ENCODE data around the gene AGBL3.

The AGBL3 gene

GRCh38 chr7:135152442-135152841, 166.1 kb downstream of the AGBL3 start:
- DNase-seq (ENCODE audit: insufficient read length, low spot score) (no peak), FAIRE-seq (no peak)
- TF ChIP-seq CTCF (IDR thresholded peaks at IDR 0.05; ENCODE audit: insufficient read depth, missing control alignments) = no peak

GRCh38 chr7:135154734-135155133, 168.4 kb downstream of the AGBL3 start:
- TF ChIP-seq CTCF (IDR thresholded peaks at IDR 0.05; ENCODE audit: insufficient read depth, missing control alignments) = no peak
- FAIRE-seq = no peak

GRCh38 chr7:135156290-135156689, 170.0 kb downstream of the AGBL3 start:
- no peak for DNase-seq (ENCODE audit: insufficient read length, low spot score)
- no peak for FAIRE-seq
- no peak for TF ChIP-seq CTCF (IDR thresholded peaks at IDR 0.05; ENCODE audit: insufficient read depth, missing control alignments)

More at GRCh38 chr7:135154734-135155133, 168.4 kb downstream of the AGBL3 start:
- no peak for DNase-seq (ENCODE audit: insufficient read length, low spot score)

DNA sequence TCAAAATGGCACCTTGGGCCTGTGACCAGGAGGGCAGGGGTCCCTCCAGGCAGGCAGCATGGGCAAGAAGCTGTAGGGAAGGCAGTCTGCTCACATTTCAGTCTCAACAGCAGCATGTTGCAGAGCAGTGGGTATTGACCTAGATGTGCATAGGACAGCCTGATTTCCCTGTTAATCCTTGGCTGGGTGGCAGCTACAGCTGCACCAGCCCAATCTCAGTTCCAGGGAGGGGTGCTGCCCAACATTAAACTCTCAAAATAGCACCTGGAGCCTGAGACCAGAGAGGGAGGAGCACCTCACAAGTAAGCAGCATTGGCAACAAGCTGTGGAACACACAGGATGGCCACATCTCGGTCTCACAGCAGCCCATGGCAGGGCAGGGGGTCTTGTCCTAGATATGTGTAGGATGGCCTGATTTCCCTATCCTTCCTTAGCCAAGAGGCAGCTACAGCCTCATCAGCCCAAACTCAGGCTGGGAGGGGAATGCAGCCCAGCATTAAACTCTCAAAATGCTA, 171.9 kb downstream of the AGBL3 start:
- TF ChIP-seq CTCF (IDR thresholded peaks at IDR 0.05; ENCODE audit: insufficient read depth, missing control alignments) = no peak
- no peak for FAIRE-seq
- DNase-seq (ENCODE audit: insufficient read length, low spot score) = no peak

- no peak for TF ChIP-seq CTCF (IDR thresholded peaks at IDR 0.05; ENCODE audit: insufficient read depth, missing control alignments)
- DNase-seq (ENCODE audit: insufficient read length, low spot score) (no peak), FAIRE-seq (no peak)
Observed at GRCh38 chr7:135158874-135159273, 172.6 kb downstream of the AGBL3 start.

DNA sequence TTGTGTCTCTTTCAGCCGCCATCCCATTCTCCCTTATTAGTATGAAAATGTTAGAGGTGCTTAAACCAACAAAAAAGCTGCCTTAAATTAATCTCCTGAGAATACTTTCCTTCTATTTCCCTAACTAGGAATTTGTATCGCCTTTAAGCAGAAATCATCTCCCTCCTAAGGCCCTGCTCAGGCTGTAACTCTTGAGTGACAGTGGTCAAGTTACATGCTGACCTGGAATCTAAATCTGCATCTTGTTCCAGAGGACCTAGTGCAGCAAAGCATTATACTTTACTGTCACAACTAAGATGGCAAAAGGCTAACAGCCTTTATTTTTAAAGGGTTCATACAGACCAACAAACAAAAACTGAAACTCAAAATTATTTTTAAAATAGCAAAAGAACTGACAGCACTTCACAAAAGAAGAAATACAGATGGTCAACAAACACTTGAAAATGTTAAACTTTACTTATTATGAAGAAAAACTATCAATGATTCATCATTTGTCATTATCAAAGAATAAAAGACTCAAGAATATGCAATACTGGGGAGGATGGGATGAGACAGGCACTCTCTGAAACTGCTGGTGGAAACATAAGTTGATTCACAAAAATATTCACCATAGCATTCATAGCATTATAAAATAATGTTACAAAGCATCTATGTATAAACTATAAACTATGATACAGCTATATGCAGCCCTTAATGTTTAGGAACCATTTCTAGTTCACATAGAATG, 173.2 kb downstream of the AGBL3 start:
- TF ChIP-seq CTCF (IDR thresholded peaks at IDR 0.05; ENCODE audit: insufficient read depth, missing control alignments) = no peak
- DNase-seq (ENCODE audit: insufficient read length, low spot score) (no peak), FAIRE-seq (no peak)

Data from D721Med (cell line).